Measurements from ENCODE around the gene VASP. TPM values are rescaled to one million over a fixed set of nuclear protein-coding genes. Genes with fewer than 3 reads are reported as not detected.

VASP gene
- total and polyA plus RNA-seq, 2 donors (not counting 1 experiment from before 2014, with no cell fraction given): 79.5 to 108 TPM

- intact Hi-C loops (cut with micrococcal nuclease): no loop called here
- H2AFZ ChIP-seq (ENCODE audit: insufficient read depth, low read depth, low read length, poor library complexity, severe bottlenecking): no peak overlapping the region
- POLR2A ChIA-PET: no interaction called here
- H3K9ac ChIP-seq (ENCODE audit: low read length): no peak overlapping the region
- peaks cover 28% of the 10 kb centered on the region for H3K4me1 Mint-ChIP-seq
- no peak for ATAC-seq (ENCODE audit: low read depth)
- H3K9me3 ChIP-seq (ENCODE audit: control extremely low read depth in 1 of 3, control insufficient read depth in 2 of 3, insufficient read depth in 1 of 3, low read length in 2 of 3): peaks cover 0 to 5% (median 0%) of the 10 kb centered on the region in 3 donors
- DNase-seq: no peak
- H3K27ac ChIP-seq (ENCODE audit: low read length in 2 of 2): no peak overlapping the region
- H3K9me3 Mint-ChIP-seq (ENCODE audit: insufficient read depth): no peaks in the 10 kb centered on the region
- H3K4me1 ChIP-seq (ENCODE audit: control insufficient read depth in 2 of 2, insufficient read depth in 2 of 2, low read length in 2 of 2): peaks cover 16 to 27% of the 10 kb centered on the region in 2 donors
- peaks cover 3% of the 10 kb centered on the region for H3K79me2 ChIP-seq (ENCODE audit: control insufficient read depth, insufficient read depth, low read length)
- H4K20me1 ChIP-seq (ENCODE audit: control insufficient read depth, insufficient read depth, low read length, poor library complexity, severe bottlenecking): peaks cover 23% of the 10 kb centered on the region
- H3K4me3 Mint-ChIP-seq: no peak overlapping the region
- WGBS (ENCODE audit: insufficient coverage): 98% methylated on average over 11 of the region's 15 CpGs
- no peak overlapping the region for H3K4me2 ChIP-seq (replicated peaks; ENCODE audit: low read depth, low read length, poor library complexity, severe bottlenecking)
- no peak for TF ChIP-seq EZH2 (IDR thresholded peaks at IDR 0.05; ENCODE audit: borderline replicate concordance, insufficient read depth, low read depth, low read length, poor library complexity, severe bottlenecking)
- no peak for TF ChIP-seq CTCF (IDR thresholded peaks at IDR 0.05)
- H3K27ac Mint-ChIP-seq: peak overlapping the region; percentile 16
- CTCF ChIA-PET: interaction anchor here (0.7 to 1.4 kb wide), 4 partner anchors 29 to 1651 kb away, joined by 3 to 5 read pairs (median 3); no protein-coding TSS in a partner anchor
- H3K36me3 ChIP-seq (replicated peaks in 1 of 2; ENCODE audit: control extremely low read depth in 1 of 2, control insufficient read depth in 1 of 2, extremely low read depth in 1 of 2, insufficient read depth in 2 of 2, low read length in 1 of 2): peaks cover 0 to 40% of the 10 kb centered on the region in 2 experiments
- no peaks in the 10 kb centered on the region for H3K27me3 Mint-ChIP-seq
- peaks cover 0 to 3% (median 0%) of the 10 kb centered on the region in 4 experiments for H3K27me3 ChIP-seq (replicated peaks in 1 of 4; ENCODE audit: control extremely low read depth in 1 of 4, control insufficient read depth in 3 of 4, insufficient read depth in 4 of 4, low read length in 3 of 4)
- H3K4me3 ChIP-seq (ENCODE audit: control extremely low read depth in 1 of 5, extremely low read depth in 1 of 5, insufficient read depth in 1 of 5, low read depth in 2 of 5, low read length in 4 of 5): no peak overlapping the region
Measured at GRCh38 chr19:45527731-45528130, 20.5 kb downstream of the VASP start.

GRCh38 chr19:45528149-45528743 lies 21.0 kb downstream of the VASP start:
- Histone ChIP-seq H3K9me3 (ENCODE audit: control extremely low read depth in 1 of 3, control insufficient read depth in 2 of 3, insufficient read depth in 1 of 3, low read length in 2 of 3) (peaks cover 0 to 5% (median 0%) of the 10 kb centered on the region in 3 donors), H2AFZ (ENCODE audit: insufficient read depth, low read depth, low read length, poor library complexity, severe bottlenecking) (no peak overlapping the region), H3K27me3 (replicated peaks in 1 of 4; ENCODE audit: control extremely low read depth in 1 of 4, control insufficient read depth in 3 of 4, insufficient read depth in 4 of 4, low read length in 3 of 4) (peaks cover 0 to 3% (median 0%) of the 10 kb centered on the region in 4 experiments), H3K4me1 (ENCODE audit: control insufficient read depth in 2 of 2, insufficient read depth in 2 of 2, low read length in 2 of 2) (peaks cover 15 to 25% of the 10 kb centered on the region in 2 donors), H3K4me3 (ENCODE audit: control extremely low read depth in 1 of 5, extremely low read depth in 1 of 5, insufficient read depth in 1 of 5, low read depth in 2 of 5, low read length in 4 of 5) (no peak overlapping the region), H3K27ac (ENCODE audit: low read length in 2 of 2) (no peak overlapping the region), H3K79me2 (ENCODE audit: control insufficient read depth, insufficient read depth, low read length) (peaks cover 3% of the 10 kb centered on the region), H3K4me2 (replicated peaks; ENCODE audit: low read depth, low read length, poor library complexity, severe bottlenecking) (no peak overlapping the region), H3K36me3 (replicated peaks in 1 of 2; ENCODE audit: control extremely low read depth in 1 of 2, control insufficient read depth in 1 of 2, extremely low read depth in 1 of 2, insufficient read depth in 2 of 2, low read length in 1 of 2) (peaks cover 0 to 37% of the 10 kb centered on the region in 2 experiments), H3K9ac (ENCODE audit: low read length) (no peak overlapping the region), H4K20me1 (ENCODE audit: control insufficient read depth, insufficient read depth, low read length, poor library complexity, severe bottlenecking) (peaks cover 22% of the 10 kb centered on the region)
- no peak for TF ChIP-seq CTCF (IDR thresholded peaks at IDR 0.05)
- no peak for TF ChIP-seq EZH2 (IDR thresholded peaks at IDR 0.05; ENCODE audit: borderline replicate concordance, insufficient read depth, low read depth, low read length, poor library complexity, severe bottlenecking)
- H3K27me3 Mint-ChIP-seq: no peaks in the 10 kb centered on the region
- no peak for DNase-seq
- H3K4me1 Mint-ChIP-seq: peaks cover 27% of the 10 kb centered on the region
- no peak for ATAC-seq (ENCODE audit: low read depth)
- intact Hi-C loops (cut with micrococcal nuclease): no loop called here
- ChIA-PET POLR2A (no interaction called here), CTCF (interaction anchor here (1.2 to 4.2 kb wide), 3 partner anchors 30 to 164 kb away, joined by 3 to 16 read pairs (median 7); partner anchors contain the start of gene QPCTL)
- peak overlapping the region; percentile 33 for H3K4me3 Mint-ChIP-seq
- peak overlapping the region; percentile 22 for H3K27ac Mint-ChIP-seq
- WGBS (ENCODE audit: insufficient coverage): 85% methylated on average over 11 of the region's 17 CpGs
- no peaks in the 10 kb centered on the region for H3K9me3 Mint-ChIP-seq (ENCODE audit: insufficient read depth)
